Cardiac ventricle fibroblast (primary cell): ENCODE measurements around the gene COX14. TPM values are rescaled to one million over a fixed set of nuclear protein-coding genes. Genes with fewer than 3 reads are reported as not detected.

Source experiments
- total RNA-seq: library from RNA; depleted of rRNA; stranded (reverse); fragments of >200 nt; gene quantifications from 2 replicates; pipeline ENCODE4 v1.2.3, GENCODE V29; 2015

COX14 gene
- 61.8 and 66.3 TPM in 2 replicates for total RNA-seq

DNA sequence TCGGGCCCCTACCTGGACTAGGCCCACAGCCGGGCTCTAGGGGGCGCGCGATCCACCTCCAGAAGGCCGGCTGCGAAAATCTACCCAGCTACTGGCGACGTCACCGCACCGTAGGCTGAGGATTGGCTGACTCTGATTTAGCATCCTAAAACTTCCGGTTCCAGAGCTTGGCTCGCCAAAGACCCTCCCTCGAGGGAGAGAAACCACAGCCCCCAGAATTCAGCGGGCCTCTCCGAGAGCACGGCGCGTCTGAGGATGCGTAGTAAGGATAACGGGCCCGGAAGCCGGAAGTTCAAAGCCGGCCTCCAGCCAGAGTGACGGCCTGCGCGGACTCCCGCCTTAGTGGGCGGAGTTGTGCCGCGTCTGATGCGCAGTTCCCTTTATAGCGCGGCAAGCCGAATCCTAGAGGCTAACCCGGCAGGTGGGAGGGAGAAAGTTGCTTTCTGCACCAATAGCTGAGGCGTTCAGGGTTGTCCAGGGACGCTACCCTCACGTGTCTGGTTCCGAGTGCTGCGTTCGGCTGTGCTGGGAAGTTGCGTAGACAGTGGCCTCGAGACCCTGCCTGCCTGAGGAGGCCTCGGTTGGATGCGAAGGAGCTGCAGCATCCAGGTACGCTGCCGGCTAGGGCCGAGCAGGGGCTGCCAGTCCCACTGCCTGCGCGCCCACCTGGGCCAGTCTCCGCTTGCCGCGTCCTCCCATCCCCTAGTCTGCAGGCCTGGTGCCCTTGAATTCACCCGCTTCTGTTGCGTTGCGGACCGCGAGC lies at the start of gene COX14:
COX14 (plus strand) TSS at position 544 of the 763 bp plus-strand sequence. CDS start 7,808 bp downstream, outside the sequence.

DNA sequence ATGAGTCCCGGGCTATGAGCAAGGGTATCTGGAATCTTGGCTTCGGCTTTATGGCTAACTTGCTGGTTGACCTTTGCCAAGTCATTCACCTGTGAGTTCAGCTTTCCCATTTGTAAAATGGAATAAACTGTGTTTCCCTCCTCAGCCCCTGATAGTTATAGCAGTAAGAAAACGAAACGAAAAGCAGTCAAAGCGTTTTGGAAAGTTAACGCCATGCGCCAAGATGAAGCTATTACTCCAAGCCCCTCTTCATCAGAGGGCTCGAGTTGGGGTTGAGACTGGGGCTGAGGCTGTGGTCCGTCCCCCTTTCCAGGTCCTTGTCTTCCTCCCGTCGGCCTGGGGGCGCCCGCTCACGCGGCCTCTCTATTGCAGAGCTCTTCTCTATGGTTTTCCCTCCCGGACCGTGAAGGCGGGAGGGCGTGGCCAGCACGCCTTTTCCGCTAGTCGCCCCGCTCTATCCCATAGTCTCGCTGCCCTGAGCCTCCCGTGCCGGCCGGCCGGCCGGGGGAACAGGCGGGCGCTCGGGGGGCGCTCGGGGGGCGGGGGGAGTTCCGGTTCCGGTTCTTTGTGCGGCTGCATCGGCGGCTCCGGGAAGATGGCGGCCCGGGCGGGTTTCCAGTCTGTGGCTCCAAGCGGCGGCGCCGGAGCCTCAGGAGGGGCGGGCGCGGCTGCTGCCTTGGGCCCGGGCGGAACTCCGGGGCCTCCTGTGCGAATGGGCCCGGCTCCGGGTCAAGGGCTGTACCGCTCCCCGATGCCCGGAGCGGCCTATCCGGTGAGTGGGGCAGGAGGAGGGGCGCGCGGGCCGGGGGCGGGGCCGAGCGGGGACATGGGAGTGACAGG lies 27.0 kb upstream of the COX14 start, which contains the start of gene SMARCD1:
SMARCD1 (plus strand) TSS at position 568 of the 840 bp plus-strand sequence; CDS start at position 596, 28 bp downstream.

GRCh38 chr12:50103767-50104321 lies 8.2 kb upstream of the COX14 start, which contains the start of gene GPD1:
GPD1 (plus strand) TSS chr12:50104008; CDS start chr12:50104051, 43 bp downstream.

GRCh38 chr12:50167049-50167828 lies 55.2 kb downstream of the COX14 start, which contains the start of gene CERS5:
CERS5 (minus strand) TSS chr12:50167369; CDS start chr12:50167297, 72 bp downstream.

Other genes starting within 250 kb of the COX14 start
- 209 and 210 TPM in 2 replicates for gene FAIM2, start 208.3 kb upstream of the COX14 start, total RNA-seq
- gene AQP2, start 161.5 kb upstream of the COX14 start, total RNA-seq, result 0.31 TPM in 1 of 2 replicates, not detected in the other
- 7.6 and 8.0 TPM in 2 replicates for gene AQP5, start 150.4 kb upstream of the COX14 start, total RNA-seq
- gene AQP6, start 139.3 kb upstream of the COX14 start, total RNA-seq, result 0.37 and 0.73 TPM in 2 replicates
- 12.0 and 18.6 TPM in 2 replicates for gene RACGAP1, start 86.7 kb upstream of the COX14 start, total RNA-seq
- gene ASIC1, start 54.6 kb upstream of the COX14 start, total RNA-seq, result 20.7 and 30.7 TPM in 2 replicates
- gene SMARCD1, start 26.9 kb upstream of the COX14 start, total RNA-seq, result 25.9 and 39.6 TPM in 2 replicates
- 5.9 and 11.3 TPM in 2 replicates for gene GPD1, start 8.2 kb upstream of the COX14 start, total RNA-seq
- 25.8 and 33.5 TPM in 2 replicates for gene CERS5, start 55.1 kb downstream of the COX14 start, total RNA-seq
- 77.5 and 86.1 TPM in 2 replicates for gene LIMA1, start 171.3 kb downstream of the COX14 start, total RNA-seq